Natural killer cell (primary cell): Measurements from ENCODE around the gene YTHDF1. TPM values are rescaled to one million over a fixed set of nuclear protein-coding genes. Genes with fewer than 3 reads are reported as not detected.

Source experiments
- ATAC-seq, 3 donors: fragments of 150-1000 bp in 2 of 3; fragments of 200-7000 bp in 1 of 3; cut with Tn5 transposase; 1 replicate in 1 of 3; 2 replicates in 2 of 3; pipeline ENCODE4 v1.10.0; 2021; ENCODE audit warnings: mild to moderate bottlenecking in 2 of 3, moderate library complexity in 2 of 3
- DNase-seq, 2 donors: peaks; one replicate each; pipeline versions ENCODE4 v3.0.0 to v3.0.0-alpha.2; 2013 to 2021; ENCODE audit warnings: mixed read lengths in 1 of 2
- H3K27ac ChIP-seq: one replicate; pipeline ENCODE4 v1.5.1; 2013; ENCODE audit warnings: mild to moderate bottlenecking, low read length
- H3K27me3 ChIP-seq: one replicate; pipeline ENCODE4 v1.6.1; 2013; ENCODE audit warnings: low read length; ENCODE audit not compliant: control insufficient read depth, insufficient read depth
- H3K36me3 ChIP-seq: one replicate; pipeline ENCODE4 v1.6.1; 2013; ENCODE audit warnings: low read length; ENCODE audit not compliant: control insufficient read depth, insufficient read depth
- H3K4me1 ChIP-seq: one replicate; pipeline ENCODE4 v1.6.1; 2013; ENCODE audit warnings: low read length; ENCODE audit not compliant: control insufficient read depth, insufficient read depth
- H3K4me3 ChIP-seq: one replicate; pipeline ENCODE4 v1.5.1; 2013; ENCODE audit warnings: low read length
- H3K9me3 ChIP-seq: one replicate; pipeline ENCODE4 v1.6.1; 2013; ENCODE audit warnings: low read length; ENCODE audit not compliant: control insufficient read depth, insufficient read depth
- H3K27ac Mint-ChIP-seq, 2 donors: one replicate each; pipeline ENCODE4 v1.8.0; 2022; ENCODE audit warnings: mild to moderate bottlenecking in 2 of 2, mixed read lengths in 2 of 2, moderate library complexity in 1 of 2
- H3K27me3 Mint-ChIP-seq, 2 donors: one replicate each; pipeline ENCODE4 v1.8.0; 2022; ENCODE audit warnings: low read depth in 2 of 2, mixed read lengths in 2 of 2
- H3K36me3 Mint-ChIP-seq: one replicate; pipeline ENCODE4 v1.8.0; 2022; ENCODE audit warnings: mixed read lengths
- H3K4me1 Mint-ChIP-seq, 2 donors: one replicate each; pipeline ENCODE4 v1.8.0; 2022; ENCODE audit warnings: mixed read lengths in 2 of 2
- H3K4me3 Mint-ChIP-seq: one replicate; pipeline ENCODE4 v1.8.0; 2022; ENCODE audit warnings: mild to moderate bottlenecking, moderate library complexity, mixed read lengths
- H3K9me3 Mint-ChIP-seq, 2 donors: one replicate each; pipeline ENCODE4 v1.8.0; 2022; ENCODE audit warnings: mixed read lengths in 2 of 2
- CTCF ChIP-seq: fragments of 200-600 bp; IDR thresholded peaks from one replicate; pipeline ENCODE4 v1.8.0; 2022; ENCODE audit warnings: antibody characterized with exemption
- WGBS: methylation state at CpG from one replicate; pipeline ENCODE4 v1.1.7; 2013; ENCODE audit warnings: missing lambda C conversion rate; ENCODE audit not compliant: insufficient coverage; 5-methylcytosine and 5-hydroxymethylcytosine counted together
- intact Hi-C: fragments of 100-400 bp; cut with micrococcal nuclease; formaldehyde crosslinking; loops from one replicate; pipeline ENCODE4 v1.14.2; 2022
- total RNA-seq, 4 donors: library from RNA; stranded (reverse); fragments of 120-200 nt in 1 of 4; gene quantifications; one replicate each; pipeline versions ENCODE4 v1.2.3 to v1.2.4, GENCODE V29; 2013 to 2022

The YTHDF1 gene
- total RNA-seq, 3 donors from 2014 or later (not counting 1 experiment from before 2014, with no cell fraction given), result 39.1 to 43.1 (median 41.0) TPM

GRCh38 chr20:63189322-63189642 is 26.6 kb downstream of the YTHDF1 start:
- no peak for ATAC-seq
- no peaks in the 10 kb centered on the region for H3K27me3 Mint-ChIP-seq
- no peak overlapping the region for H3K4me3 Mint-ChIP-seq
- H3K36me3 Mint-ChIP-seq, result no peaks in the 10 kb centered on the region
- Histone ChIP-seq H3K4me3 (no peak overlapping the region), H3K9me3 (no peaks in the 10 kb centered on the region), H3K27ac (no peak overlapping the region), H3K27me3 (no peaks in the 10 kb centered on the region), H3K4me1 (no peaks in the 10 kb centered on the region), H3K36me3 (no peaks in the 10 kb centered on the region)
- WGBS, result 91% methylated on average over 4 of the region's 5 CpGs
- intact Hi-C loops, result no loop called here
- H3K27ac Mint-ChIP-seq, result no peak overlapping the region
- H3K9me3 Mint-ChIP-seq, result no peaks in the 10 kb centered on the region
- no peak for TF ChIP-seq CTCF
- H3K4me1 Mint-ChIP-seq, result no peaks in the 10 kb centered on the region
- DNase-seq, result no peak

- H3K4me3 ChIP-seq, result no peak overlapping the region
- no peaks in the 10 kb centered on the region for H3K4me1 Mint-ChIP-seq
- no peak overlapping the region for H3K4me3 Mint-ChIP-seq
- H3K9me3 ChIP-seq, result no peaks in the 10 kb centered on the region
- H3K27ac ChIP-seq, result no peak overlapping the region
- no peak overlapping the region for H3K27ac Mint-ChIP-seq
- no peaks in the 10 kb centered on the region for H3K27me3 ChIP-seq
- 79% methylated on average over 15 of the region's 15 CpGs for WGBS
- no peak for ATAC-seq
- intact Hi-C loops, result no loop called here
- no peak for DNase-seq
- no peaks in the 10 kb centered on the region for H3K27me3 Mint-ChIP-seq
- no peaks in the 10 kb centered on the region for H3K36me3 ChIP-seq
- no peaks in the 10 kb centered on the region for H3K9me3 Mint-ChIP-seq
- no peak for TF ChIP-seq CTCF
- no peaks in the 10 kb centered on the region for H3K36me3 Mint-ChIP-seq
- H3K4me1 ChIP-seq, result no peaks in the 10 kb centered on the region
Observed at GRCh38 chr20:63188641-63189321, 27.1 kb downstream of the YTHDF1 start.

- H3K27ac ChIP-seq, result no peak overlapping the region
- ATAC-seq (no peak), DNase-seq (no peak)
- no peaks in the 10 kb centered on the region for H3K9me3 ChIP-seq
- Mint-ChIP-seq H3K36me3 (no peaks in the 10 kb centered on the region), H3K27ac (no peak overlapping the region), H3K27me3 (no peaks in the 10 kb centered on the region), H3K4me1 (no peaks in the 10 kb centered on the region), H3K9me3 (no peaks in the 10 kb centered on the region), H3K4me3 (no peak overlapping the region)
- no peaks in the 10 kb centered on the region for H3K36me3 ChIP-seq
- H3K27me3 ChIP-seq, result no peaks in the 10 kb centered on the region
- TF ChIP-seq CTCF, result no peak
- H3K4me1 ChIP-seq, result no peaks in the 10 kb centered on the region
- intact Hi-C loops, result no loop called here
- WGBS, result 90% methylated on average over 13 of the region's 13 CpGs
- H3K4me3 ChIP-seq, result no peak overlapping the region
Observed at GRCh38 chr20:63188159-63188442, 27.8 kb downstream of the YTHDF1 start.
